ENCODE results near the gene DDOST. TPM values are rescaled to one million over a fixed set of nuclear protein-coding genes. Genes with fewer than 3 reads are reported as not detected.

The DDOST gene
- total RNA-seq, 1 donor from 2014 or later: 142 TPM

DNA sequence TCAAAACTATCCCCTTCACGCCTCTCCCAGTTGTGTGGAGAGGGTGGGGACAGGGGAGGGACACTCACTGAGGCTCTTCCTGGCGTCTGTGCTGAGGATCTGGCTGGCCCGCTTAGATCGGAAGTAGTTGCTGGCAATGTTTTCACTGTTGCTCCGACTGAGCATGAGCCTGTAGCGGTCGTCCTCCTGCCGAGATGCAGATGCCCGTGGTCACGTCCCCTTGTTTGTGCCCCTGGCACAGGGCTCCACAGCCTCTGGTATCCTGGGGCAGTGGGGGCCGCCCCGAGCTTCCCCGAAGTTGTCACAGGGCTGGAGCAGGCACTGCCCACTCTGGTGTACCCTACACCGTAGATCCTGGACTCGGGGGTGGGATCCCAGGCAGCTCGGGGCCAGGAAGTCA lies 5.0 kb upstream of the DDOST start:
- Histone ChIP-seq H3K27me3 (no peaks in the 10 kb centered on the region), H3K4me3 (no peak overlapping the region), H3K27ac (no peak overlapping the region), H3K36me3 (no peaks in the 10 kb centered on the region), H3K4me1 (peaks cover 6 to 7% of the 10 kb centered on the region in 2 donors), H3K9me3 (no peaks in the 10 kb centered on the region)
- no peak for DNase-seq (ENCODE audit: low spot score in 2 of 2)
- TF ChIP-seq, protein P1, sequence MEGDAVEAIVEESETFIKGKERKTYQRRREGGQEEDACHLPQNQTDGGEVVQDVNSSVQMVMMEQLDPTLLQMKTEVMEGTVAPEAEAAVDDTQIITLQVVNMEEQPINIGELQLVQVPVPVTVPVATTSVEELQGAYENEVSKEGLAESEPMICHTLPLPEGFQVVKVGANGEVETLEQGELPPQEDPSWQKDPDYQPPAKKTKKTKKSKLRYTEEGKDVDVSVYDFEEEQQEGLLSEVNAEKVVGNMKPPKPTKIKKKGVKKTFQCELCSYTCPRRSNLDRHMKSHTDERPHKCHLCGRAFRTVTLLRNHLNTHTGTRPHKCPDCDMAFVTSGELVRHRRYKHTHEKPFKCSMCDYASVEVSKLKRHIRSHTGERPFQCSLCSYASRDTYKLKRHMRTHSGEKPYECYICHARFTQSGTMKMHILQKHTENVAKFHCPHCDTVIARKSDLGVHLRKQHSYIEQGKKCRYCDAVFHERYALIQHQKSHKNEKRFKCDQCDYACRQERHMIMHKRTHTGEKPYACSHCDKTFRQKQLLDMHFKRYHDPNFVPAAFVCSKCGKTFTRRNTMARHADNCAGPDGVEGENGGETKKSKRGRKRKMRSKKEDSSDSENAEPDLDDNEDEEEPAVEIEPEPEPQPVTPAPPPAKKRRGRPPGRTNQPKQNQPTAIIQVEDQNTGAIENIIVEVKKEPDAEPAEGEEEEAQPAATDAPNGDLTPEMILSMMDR (IDR thresholded peaks at IDR 0.05): no peak
- intact Hi-C loops (cut with DNase I): no loop called here

DNA sequence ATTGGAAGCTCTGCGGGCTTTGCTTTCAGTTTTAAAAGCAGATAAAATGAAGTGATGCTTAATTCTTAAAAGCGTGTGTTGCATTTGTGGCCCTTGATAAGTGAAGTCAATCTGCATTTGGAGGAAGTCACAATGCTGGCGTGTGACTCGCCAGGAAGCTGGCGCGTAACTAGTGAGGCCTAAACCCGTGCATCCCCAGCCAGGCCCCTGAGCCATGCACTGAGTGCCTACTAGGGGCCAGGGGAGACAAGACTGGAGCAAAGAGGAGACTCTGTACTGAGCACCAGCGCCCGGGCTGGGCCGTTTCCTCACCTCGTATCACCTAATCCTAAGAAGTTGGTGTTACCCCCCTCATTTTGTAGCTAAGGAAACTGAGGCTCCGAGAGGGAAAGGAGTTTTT lies 4.6 kb upstream of the DDOST start:
- TF ChIP-seq, protein P1 (IDR thresholded peaks at IDR 0.05): no peak
- intact Hi-C loops (cut with DNase I): no loop called here
- H3K36me3 ChIP-seq: no peaks in the 10 kb centered on the region
- H3K9me3 ChIP-seq: no peaks in the 10 kb centered on the region
- no peak overlapping the region for H3K4me3 ChIP-seq
- no peak for DNase-seq (ENCODE audit: low spot score in 2 of 2)
- H3K27me3 ChIP-seq: no peaks in the 10 kb centered on the region
- no peak overlapping the region for H3K27ac ChIP-seq
- peaks cover 6 to 7% of the 10 kb centered on the region in 2 donors for H3K4me1 ChIP-seq

DNA sequence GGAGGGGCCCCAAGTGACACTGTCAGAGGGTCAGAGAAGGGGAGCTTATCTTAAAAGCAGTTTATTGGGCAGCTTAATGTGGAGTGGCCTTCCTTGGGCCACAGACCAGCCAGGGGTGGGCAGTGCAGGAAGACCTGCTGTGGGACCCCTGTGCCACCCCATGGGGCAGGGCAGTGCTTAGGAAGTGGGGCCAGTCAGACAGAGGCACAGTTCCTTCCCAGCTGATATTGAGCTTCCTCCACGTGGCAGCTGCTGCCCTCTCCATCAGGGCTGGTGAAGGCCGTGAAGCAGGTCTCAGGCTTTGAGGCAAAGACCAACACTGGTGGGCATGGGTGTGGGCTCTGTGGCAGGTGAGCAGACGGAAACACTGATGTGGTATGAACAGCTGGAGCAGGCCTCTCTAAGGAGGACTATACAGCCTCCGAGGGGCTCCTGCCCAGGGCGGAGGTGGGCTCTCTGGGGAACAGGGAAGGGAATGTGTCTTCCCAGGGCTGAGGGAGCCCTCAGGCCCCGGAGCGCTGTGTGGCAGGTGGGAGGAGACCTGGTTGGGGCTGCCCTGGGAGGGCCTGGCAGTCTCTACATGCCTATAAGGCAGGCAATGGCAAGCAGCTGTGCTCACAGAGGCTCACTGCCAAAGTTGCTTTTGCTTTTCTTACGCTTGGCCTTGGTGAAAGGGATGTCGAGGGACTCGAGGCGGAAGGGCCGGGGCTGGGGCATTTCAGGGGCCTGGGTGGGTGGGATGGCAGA lies 3.0 kb upstream of the DDOST start:
- no peak overlapping the region for H3K4me3 ChIP-seq
- no peaks in the 10 kb centered on the region for H3K36me3 ChIP-seq
- H3K4me1 ChIP-seq: peaks cover 6 to 18% of the 10 kb centered on the region in 2 donors
- TF ChIP-seq, protein P1 (IDR thresholded peaks at IDR 0.05): no peak
- H3K27me3 ChIP-seq: no peaks in the 10 kb centered on the region
- intact Hi-C loops (cut with DNase I): no loop called here
- H3K27ac ChIP-seq: no peak overlapping the region
- DNase-seq (ENCODE audit: low spot score in 2 of 2): no peak
- no peaks in the 10 kb centered on the region for H3K9me3 ChIP-seq

DNA sequence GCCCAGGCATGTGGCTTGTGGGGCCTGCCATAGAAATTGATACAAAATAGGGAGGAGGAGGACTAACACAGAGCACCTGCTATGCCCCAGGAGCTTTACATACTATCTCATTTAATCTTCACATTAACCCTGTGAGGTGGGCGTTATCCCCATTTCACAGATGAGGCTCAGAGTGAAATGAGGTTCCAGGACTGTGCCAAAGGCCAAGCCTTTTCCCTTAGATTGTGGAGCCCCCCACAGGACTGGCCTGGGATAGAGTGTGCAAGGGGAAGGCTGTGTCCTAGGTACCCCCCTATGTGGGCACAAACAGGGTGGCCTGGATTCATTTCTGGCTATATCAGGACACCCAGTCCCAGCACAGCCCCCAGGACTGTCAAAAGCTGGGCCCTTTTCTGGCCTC lies 2.2 kb upstream of the DDOST start:
- Histone ChIP-seq H3K36me3 (peaks cover 0 to 6% of the 10 kb centered on the region in 2 donors), H3K27me3 (no peaks in the 10 kb centered on the region), H3K4me3 (no peak overlapping the region), H3K9me3 (no peaks in the 10 kb centered on the region), H3K4me1 (peaks cover 6 to 18% of the 10 kb centered on the region in 2 donors), H3K27ac (no peak overlapping the region)
- no peak for DNase-seq (ENCODE audit: low spot score in 2 of 2)
- TF ChIP-seq, protein P1 (IDR thresholded peaks at IDR 0.05): no peak
- intact Hi-C loops (cut with DNase I): no loop called here

DNA sequence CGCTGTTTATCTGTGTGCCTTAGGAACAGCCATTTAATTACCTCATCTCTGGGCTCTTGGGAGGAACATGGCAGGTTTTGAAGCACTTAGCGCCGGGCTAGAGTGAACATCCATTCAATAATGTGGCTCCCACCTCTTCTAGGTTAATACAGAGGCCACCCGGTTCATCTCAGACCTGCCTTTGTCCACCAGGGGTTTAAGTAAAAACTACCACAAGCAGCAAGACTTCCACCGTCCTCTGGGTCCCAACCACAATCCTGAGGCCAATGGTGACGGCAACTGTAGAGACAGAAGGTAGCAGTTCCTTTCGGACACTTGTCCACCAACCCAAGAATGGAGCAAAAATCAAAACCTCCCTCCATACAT lies 924 bp upstream of the DDOST start:
- DNase-seq (ENCODE audit: low spot score in 2 of 2): no peak
- Histone ChIP-seq H3K27me3 (no peaks in the 10 kb centered on the region), H3K4me1 (peaks cover 6 to 18% of the 10 kb centered on the region in 2 donors), H3K9me3 (no peaks in the 10 kb centered on the region), H3K4me3 (peak overlapping the region; percentile 83 to 87), H3K27ac (peak overlapping the region; percentile 89 to 90), H3K36me3 (peaks cover 4 to 18% of the 10 kb centered on the region in 2 donors)
- TF ChIP-seq, protein P1 (IDR thresholded peaks at IDR 0.05): no peak
- intact Hi-C loops (cut with DNase I): no loop called here
